LNCAP (cell line): Measurements from ENCODE around the gene DYNLL2.
A peak's percentile ranks its signal among the peaks of the same experiment; 100 is the strongest.

Experiments used
- CTCF ChIP-seq: fragments of 450-650 bp; IDR thresholded peaks from 2 replicates; pipeline ENCODE4 v1.5.1; 2017; ENCODE audit warnings: mild to moderate bottlenecking

The DYNLL2 gene

GRCh38 chr17:58082341-58082869, 814 bp upstream of the DYNLL2 start:
- no peak for TF ChIP-seq CTCF

- TF ChIP-seq CTCF: 0 out of 2 replicates have a peak, but pooled peaks have one; percentile 8
Measured at GRCh38 chr17:58083491-58084316, 485 bp downstream of the DYNLL2 start.

GRCh38 chr17:58084317-58084981, 1.2 kb downstream of the DYNLL2 start:
- TF ChIP-seq CTCF: peak; percentile 27; the same call in 1 of the 2 replicates

- TF ChIP-seq CTCF: no peak
Measured at GRCh38 chr17:58085039-58085715, 2.0 kb downstream of the DYNLL2 start.

GRCh38 chr17:58086953-58087352, 3.7 kb downstream of the DYNLL2 start:
- no peak for TF ChIP-seq CTCF

GRCh38 chr17:58088624-58089023, 5.4 kb downstream of the DYNLL2 start:
- no peak for TF ChIP-seq CTCF

GRCh38 chr17:58089111-58089510, 5.9 kb downstream of the DYNLL2 start:
- TF ChIP-seq CTCF: no peak
